GM18907 (cell line): Measurements from ENCODE around the gene ZNF576.
"Not testable (repeated sequence)": the region's sequence is repeated elsewhere in the genome, so short reads cannot be mapped to it uniquely, and the experiment has no call there.

Source experiments
- ATAC-seq: cut with Tn5 transposase; IDR thresholded peaks from one replicate; pipeline ENCODE4 v1.9.1; 2021; ENCODE audit warnings: mild to moderate bottlenecking, moderate library complexity; ENCODE audit not compliant: unreplicated experiment

Gene ZNF576

DNA sequence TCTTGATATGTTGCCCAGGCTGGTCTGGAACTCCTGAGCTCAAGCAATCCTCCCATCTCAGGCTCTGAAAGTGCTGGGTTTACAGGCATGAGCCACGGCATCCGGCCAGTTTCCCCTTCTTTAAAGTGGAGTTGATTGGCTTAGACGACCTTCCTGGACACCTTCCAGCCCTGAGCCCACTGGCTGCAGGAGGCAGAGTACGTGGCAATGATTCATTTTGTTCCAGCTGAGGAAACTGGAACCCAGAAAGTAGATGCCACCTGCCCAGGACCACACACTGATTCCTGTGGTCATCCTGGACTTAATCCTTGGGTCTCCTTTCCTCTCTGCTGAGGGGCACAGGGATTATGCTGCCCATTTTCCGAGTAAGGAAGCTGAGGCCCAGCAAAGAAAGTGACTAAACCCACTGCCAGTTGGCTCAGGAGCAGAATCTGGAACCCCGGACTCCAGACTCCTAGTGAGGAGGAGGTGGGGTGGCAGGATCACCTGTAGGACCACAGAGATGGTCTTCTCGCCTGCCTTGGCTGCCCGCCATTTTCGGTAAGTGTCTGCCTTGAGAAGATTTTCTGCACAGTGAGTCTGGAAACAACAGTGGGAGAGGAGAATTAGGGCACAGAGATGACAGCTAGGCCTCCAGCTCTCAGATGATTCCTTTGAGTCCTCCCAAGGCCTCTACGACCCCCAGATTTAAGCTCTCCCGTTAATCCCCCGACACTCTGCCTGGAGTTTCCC lies 21.8 kb upstream of the ZNF576 start:
- no peak for ATAC-seq

DNA sequence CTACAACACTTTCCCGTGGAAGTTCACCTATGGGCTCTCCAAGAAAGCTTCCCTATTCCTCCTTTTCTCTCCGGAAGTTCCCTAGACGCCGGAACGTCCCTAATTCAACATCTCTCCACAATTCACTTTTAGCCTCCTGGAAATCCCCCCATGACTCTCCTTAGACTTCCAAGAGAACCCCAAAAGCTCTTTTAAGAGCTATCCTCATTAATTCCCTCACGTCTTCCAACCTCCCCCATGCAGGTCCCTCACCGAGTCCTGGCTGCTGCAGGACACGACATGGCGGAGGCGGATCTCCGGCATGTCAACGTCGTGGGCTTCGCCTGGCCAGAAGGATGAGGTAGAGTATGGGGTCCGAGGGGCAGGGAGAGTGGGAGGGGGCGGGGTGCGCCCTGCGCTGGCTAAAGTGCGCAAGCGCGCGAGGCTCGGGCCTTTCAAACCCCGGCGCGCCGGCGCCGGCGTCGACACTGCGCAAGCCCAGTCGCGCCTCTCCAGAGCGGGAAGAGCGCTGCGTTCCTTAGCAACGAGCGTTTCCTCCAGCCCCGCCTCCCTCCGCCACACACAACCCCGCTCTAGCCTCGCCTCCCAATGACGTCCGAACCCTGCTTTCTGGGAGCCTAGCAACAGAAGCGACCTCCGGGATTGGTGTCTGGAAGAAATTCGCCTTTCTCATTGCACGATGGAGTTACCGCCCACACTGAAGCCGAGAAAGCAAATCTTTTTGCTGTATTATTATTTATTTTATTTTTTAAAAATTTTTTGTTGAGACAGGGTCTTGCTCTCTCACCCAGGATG lies 21.0 kb upstream of the ZNF576 start, which contains the start of the genes PINLYP and XRCC1:
Gene PINLYP (plus strand): TSS at position 646 of the 795 bp plus-strand sequence. CDS start 1,391 bp downstream, outside the sequence.
Gene XRCC1 (minus strand): TSS at position 372 of the 795 bp plus-strand sequence. CDS start 69 bp downstream, at position 303.
- peak; percentile 95 for ATAC-seq

DNA sequence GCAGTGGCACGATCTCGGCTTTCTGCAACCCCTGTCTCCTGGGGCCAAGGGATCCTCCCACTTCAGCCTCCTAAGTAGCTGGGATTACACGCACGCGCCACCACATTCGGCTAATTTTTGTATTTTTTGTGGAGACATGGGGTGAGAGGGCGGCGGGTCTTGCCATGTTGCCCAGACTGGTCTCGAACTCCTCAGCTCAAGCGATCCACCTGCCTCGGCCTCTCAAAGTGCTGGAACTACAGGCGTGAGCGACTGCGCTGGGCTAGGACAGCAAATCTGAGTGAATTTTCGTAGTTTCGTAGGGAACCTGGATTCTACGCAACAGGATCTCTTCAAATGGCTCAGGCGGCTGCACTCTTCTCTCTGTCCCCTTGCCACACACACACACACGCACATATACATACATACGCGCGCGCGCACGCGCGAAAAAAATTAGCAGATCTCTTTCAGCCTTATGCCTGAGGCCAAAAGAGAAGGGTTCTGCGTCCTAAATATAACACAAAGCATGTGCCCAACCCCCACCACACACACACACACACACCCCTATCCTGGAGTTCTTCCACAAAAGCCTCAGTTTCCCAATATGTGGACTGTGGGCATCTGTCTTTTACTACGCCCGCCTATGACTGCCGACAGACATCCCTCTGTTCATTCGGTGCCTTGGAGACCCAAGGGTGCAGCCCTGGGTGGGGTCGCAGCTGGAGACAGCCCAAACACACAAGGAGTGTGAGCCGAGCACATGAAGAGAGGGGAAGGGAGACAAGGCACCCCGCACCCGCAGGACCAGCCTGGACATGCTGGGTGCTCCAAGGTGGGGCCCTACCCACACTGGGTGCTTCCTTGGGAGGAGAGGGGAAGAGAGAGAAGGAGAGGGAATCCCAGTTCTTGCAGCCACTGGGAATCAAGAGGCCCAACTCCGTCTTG lies 20.2 kb upstream of the ZNF576 start:
- ATAC-seq, result no peak

DNA sequence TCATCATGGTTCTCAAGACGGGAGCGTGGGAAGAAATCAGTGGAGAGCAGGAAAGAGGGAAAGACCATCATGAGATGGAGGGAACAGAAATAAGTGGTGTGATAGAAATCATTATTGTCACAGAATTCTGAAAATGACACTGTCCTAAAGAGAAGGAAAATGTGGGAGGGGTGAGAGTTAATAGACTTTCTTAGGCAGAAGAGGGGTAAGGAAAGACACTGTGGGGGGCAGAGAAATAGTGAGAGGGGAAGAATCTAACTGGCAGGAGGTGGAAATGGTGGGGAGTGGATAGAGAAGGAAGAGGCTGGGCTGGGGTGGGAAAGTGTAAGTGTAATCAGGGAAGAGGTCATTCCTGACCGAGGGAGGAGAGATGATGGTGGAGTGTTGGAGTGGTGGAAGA lies 17.6 kb upstream of the ZNF576 start:
- no peak for ATAC-seq

DNA sequence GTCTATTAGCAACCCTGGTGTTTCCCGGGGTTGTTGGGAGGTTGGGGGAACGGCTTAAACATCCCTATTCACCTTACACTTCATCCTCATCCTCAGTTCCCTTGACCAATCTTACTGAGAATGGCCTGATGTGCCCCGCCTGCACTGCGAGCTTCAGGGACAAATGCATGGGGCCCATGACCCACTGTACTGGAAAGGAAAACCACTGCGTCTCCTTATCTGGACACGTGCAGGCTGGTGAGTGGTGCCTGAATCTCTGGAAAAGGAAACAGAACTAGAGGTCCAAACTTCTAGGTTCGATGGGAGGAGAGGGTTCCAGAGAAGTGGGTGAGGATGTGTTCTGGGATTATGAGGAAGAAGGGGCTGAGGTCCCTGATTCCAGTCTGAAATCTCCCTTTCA lies 14.9 kb upstream of the ZNF576 start:
- ATAC-seq, result no peak

DNA sequence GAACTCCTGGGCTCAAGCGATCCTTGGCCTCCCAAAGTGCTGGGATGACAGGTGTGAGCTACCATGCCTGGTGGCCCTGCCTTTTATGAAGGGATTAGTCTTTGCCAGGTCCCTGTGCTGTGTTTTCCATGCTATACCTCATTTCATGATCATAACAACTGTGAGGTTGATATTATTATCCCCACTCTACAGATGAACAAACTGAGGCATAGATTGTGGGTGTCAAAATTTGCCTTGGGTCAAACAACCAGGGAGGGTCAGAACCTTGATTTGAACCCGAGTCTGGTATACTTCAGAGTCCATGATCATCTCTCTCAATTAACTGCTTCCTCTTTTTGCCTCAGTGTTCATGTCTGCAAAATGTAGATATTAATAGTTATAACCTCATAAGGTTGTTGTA lies 13.9 kb upstream of the ZNF576 start:
- no peak for ATAC-seq

DNA sequence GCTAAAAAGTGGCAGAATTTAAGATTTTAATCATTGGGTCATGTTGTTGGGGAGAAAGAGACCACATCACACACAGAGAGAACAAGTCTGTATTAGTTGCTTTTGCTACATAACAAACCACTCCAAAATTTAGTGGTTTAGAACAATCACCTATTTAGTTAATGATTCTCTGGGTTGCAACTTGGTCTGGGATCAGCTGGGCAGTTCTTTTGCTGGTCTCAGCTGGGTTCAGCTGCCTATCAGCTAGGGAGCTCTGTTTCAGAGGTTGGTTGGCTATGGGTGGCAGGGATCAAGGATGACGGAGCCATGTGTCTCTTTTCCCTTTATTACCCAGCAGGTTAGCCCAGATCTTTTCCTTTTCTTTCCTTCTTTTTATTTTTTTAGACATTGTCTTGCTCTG lies 11.9 kb upstream of the ZNF576 start:
- peak; percentile 60 for ATAC-seq

DNA sequence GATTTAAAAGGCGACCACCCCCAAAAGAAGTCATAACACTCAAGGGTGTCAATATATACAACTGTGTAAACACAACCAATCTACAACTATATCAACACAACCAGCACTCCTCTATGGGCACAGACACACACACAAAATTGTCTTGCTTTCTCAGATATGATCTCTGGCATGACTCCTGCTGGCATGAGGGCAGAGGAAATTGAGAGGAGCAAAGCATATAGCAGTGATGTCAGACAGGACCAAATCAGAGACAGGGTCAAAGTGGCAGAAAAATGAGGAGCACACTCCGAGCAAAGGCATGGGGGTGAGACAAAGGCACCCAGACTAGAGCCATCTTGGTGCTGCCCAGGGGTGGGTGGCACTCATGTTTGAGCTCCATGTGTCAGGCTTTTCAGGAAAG lies 10.0 kb upstream of the ZNF576 start:
- ATAC-seq, result no peak

DNA sequence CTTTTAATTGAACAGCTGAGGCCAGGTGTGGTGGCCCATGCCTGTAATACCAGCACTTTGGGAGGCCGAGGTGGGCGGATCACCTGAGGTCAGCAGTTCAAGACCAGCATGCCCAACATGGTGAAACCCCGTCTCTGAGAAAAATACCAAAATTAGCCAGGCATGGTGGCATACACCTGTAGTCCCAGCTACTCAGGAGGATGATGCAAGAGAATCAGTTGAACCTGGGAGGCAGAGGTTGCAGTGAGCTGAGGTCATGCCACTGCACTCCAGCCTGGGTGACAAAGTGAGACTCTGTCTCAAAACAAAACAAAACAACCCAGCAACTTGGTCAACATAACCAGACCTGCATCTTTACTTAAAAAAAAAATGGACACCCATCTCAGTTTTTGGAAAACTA lies 9.4 kb upstream of the ZNF576 start:
- not testable (repeated sequence) for ATAC-seq

DNA sequence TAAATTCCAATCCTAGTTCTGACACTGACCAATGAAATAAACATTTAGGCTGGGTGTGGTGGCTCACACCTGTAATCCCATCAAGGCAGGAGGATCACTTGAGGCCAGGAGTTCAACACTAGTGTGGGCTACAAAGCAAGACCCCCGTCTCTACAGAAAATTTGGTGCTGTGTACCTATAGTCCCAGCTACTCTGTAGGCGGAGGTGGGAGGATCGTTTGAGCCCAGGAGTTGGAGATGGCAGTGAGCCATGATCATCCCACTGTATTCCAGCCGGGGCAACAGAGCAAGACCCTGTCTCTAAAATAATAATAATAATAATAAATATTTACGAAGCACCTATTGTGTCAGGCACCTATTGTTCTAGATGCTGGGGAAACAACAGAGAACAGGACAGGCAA lies 7.1 kb upstream of the ZNF576 start:
- ATAC-seq, result no peak

DNA sequence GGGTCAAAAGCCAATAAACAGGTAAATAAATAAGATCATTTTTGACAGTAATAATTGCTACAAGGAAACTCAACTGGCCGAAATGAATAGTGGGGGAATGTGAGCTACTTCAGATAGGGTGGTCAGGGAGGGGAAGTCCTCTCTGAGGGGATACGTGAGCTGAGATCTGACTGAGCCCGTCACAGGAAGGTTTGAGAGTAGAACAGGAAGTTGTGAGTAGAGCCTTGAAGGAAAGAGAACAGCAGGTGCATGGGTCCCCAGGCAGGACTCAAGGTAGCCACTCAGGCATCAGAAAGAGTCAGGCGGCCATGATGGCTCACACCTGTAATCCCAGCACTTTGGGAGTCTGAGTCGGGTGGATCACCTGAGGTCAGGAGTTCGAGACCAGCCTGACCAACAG lies 6.7 kb upstream of the ZNF576 start:
- no peak for ATAC-seq

DNA sequence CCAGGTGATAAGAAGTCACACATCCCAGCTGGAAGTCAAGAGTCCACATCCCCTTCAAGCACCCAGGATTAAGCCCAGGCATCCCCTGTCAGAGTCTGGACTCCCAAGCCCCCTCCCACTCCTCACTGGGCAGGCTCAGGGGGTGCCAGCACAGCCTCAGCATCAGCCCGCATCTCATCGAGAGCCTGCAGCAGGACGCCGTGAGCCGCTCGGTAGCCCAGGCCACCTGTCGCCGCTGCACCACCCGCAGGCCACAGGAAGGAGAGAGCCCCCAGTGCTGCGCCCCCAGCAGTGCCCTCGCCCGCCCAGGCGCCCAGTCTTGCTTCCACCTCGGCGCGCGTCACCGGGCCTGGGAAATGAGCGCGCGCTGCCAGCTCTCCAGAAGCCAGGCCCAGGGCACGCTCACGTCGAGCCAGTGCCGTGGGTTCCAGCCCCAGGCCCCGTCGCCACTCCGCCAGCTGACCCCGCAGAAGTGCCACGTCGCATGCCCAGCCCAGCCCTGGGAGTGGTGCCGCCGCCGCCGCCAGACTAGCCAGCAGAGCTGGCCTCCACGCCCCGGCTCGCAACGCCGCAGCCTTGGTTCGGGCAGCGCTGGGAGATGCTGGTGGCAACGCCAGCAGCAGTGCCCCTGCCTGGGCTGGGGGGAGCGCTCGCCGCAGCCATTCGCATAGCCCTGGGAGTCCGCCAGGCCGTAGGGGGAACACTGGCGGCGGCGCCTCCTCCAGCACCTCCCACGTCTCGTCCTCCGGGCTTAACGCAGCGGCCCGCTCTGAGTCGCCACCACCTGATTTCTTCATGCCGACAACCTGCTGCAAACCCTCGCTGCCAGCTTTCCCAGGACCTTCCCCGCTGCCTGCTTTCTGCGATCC lies 4.3 kb upstream of the ZNF576 start:
- ATAC-seq, result no peak

DNA sequence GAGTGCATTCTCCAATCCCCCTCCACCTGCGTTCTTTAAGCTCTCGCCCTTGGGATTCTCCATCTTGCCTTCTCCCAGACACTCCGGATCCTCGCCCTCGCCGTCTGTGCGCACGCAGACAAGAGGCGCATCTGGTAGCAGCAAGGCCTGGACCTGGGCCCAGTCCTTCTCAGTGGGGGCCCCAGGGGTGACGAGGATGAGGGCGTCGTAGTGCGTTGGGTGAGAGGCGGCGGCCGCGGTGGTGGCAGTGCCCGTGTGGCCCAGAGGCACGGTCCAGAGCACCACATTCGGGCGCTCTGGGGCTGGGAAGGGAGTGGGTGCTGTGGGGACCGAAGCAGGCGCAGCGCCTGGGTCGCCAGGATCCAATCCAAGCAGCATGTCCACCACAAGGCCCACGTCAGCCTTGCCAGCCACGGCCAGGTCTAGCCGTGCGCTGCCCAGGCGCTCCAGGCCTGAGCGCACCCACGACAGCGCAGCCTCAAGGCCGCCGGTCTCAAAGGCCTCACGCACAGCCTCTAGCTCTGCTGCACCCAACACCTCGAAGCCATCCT lies 3.5 kb upstream of the ZNF576 start:
- ATAC-seq, result no peak

DNA sequence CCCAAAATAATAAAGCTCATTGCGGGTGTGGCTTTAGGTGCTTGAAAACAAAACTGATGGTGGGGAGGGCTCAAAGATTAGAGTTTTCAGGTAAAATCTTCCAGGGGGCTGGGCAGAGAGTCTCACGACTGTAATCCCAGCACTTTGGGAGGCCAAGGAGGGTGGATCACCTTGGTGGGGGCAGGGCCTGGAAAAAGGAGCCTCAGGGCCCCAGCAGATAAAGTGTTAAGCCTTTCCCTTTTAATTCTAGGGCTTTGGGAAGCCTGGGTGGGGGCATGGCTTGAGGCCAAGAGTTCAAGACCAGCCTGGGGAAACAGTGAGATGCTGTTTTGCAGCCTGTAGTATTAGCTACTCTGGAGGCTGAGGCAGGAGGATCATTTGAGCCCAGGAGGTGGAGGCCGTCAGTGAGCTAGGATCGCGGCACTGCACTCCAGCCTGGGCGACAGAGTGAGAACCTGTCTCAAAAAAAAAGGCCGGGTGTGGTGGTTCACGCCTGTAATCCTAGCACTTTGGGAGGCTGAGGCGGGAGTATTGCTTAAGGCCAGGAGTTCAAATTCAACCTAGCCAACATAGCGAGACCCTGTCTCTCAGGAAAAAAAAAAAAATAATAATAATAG lies 2.2 kb upstream of the ZNF576 start:
- ATAC-seq, result no peak

DNA sequence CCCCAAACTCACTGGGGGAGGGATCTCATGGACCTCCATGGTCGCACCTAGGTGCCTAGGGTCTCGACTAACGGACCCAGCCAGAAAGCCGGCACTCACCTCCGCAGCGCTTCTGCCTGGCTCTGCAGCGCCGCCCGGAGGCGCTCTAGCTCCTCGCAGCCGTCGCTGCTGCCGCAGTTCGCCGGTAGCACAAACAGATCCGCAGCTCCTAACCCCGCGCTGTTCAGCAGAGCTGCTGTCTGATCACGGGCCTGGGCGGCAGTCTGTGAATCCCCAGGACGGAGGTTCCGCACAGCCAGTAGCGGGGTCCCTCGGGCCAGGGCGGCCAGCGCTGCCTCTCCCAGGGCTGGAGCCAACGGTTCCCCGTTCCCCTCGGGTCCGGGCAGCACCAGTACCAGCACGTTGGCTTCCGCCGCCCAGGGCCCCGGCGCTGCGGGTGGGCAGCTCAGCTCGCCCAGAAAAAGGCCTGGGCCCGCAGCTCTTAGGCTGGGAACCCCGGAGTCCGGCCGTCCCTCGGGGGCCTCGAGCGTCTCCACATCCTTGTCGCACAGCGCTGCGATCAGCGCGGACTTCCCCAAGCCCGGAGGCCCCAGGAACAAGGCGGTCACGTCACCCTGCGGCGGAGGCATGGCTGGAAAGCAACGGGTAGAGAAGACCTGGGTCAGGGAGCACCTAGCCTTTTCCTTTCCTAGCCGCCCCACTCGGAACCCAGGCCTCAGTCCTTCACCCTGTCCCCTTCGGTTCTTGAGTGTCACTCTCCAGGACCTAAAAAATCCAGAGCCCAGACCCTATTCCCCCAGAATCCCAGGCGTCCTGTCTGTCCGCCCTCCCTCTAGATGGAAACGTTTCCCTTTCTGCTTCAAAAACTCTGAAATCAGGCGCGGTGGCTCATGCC lies 1.4 kb upstream of the ZNF576 start:
- peak; percentile 25 for ATAC-seq

DNA sequence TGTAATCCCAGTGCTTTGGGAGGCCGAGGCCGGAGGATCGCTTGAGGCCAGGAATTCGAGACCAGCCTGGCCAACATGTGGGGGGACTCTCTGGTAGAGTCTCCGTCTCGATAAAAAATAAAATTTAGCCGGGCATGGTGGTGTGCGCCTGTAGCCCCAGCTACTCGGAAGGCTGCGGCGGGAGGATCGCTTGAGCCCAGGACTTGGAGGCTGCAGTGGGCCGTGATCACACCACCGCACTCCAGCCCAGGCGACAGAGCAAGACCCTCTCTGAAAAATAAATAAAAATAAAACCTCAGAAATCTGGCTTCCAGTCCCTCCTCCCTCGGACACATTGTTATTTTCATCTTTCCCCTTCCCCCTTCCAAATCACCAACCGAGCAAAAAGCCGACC lies 793 bp upstream of the ZNF576 start:
- no peak for ATAC-seq

DNA sequence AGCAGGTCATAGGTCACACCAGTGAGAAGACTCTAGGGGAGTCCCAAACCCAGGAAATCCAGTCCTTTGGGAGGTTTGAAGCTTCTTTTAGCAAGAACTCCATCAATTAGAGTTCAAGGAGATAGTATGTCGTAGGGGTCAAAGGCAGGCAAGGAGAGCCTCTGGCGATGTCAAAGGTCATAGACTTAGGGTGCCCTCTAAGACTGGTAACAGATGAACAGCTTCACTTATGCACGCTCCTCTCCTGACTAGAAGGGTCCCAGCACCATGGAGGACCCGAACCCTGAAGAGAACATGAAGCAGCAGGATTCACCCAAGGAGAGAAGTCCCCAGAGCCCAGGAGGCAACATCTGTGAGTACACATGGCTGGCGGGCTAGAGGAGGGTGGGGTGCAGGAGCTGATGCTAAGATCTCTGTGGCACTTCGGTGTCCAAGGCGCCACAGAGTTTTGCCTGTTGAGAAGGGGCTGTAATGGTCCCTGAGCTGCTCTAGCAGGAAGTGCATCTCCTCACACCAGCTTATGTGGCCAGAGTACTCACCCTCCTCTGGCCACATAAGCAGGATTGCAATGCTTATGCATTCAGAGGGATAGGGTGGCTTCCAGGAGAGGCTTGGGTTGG lies 557 bp downstream of the ZNF576 start:
- ATAC-seq, result no peak

DNA sequence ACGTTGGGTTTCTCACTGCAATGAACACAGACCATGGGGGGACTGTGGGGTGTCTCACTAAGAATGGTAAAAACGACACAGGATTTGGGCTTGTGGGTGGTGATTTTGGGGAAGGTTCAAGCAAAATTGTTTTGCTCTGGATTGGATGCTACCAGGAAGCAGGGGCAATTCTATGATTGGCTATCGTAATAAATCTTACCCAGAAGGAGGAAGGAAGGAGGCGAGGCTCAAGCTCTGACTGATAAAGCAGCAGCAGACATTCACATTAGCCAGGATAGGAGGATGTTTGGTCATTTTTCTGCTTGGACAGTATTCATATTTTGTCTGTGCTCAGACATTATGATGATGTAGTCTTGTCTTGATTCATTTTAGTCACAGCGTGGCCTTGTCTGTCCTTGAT lies 1.5 kb downstream of the ZNF576 start:
- ATAC-seq, result no peak
